HG03045 (cell line): ENCODE results near the gene LRRC32.

Experiments used
- ATAC-seq: cut with Tn5 transposase; IDR thresholded peaks from one replicate; pipeline ENCODE4 v1.9.1; 2021; ENCODE audit warnings: mild to moderate bottlenecking, moderate library complexity; ENCODE audit not compliant: unreplicated experiment

Gene LRRC32

GRCh38 chr11:76664578-76665061 lies 5.9 kb downstream of the LRRC32 start:
- no peak for ATAC-seq

GRCh38 chr11:76663912-76664440 lies 6.6 kb downstream of the LRRC32 start:
- ATAC-seq = no peak

- ATAC-seq = no peak
Measured at GRCh38 chr11:76663486-76663810, 7.1 kb downstream of the LRRC32 start.

- no peak for ATAC-seq
Measured at GRCh38 chr11:76662656-76663485, 7.7 kb downstream of the LRRC32 start.

GRCh38 chr11:76661834-76662434 lies 8.6 kb downstream of the LRRC32 start:
- no peak for ATAC-seq

GRCh38 chr11:76661306-76661751 lies 9.2 kb downstream of the LRRC32 start:
- no peak for ATAC-seq

- ATAC-seq = no peak
Measured at GRCh38 chr11:76660533-76661305, 9.8 kb downstream of the LRRC32 start.

- ATAC-seq = no peak
Measured at GRCh38 chr11:76659672-76660532, 10.6 kb downstream of the LRRC32 start.

GRCh38 chr11:76658651-76659650 lies 11.6 kb downstream of the LRRC32 start:
- ATAC-seq = no peak

- ATAC-seq = no peak
Measured at GRCh38 chr11:76658231-76658630, 12.3 kb downstream of the LRRC32 start.

GRCh38 chr11:76657187-76658170 lies 13.1 kb downstream of the LRRC32 start:
- ATAC-seq = no peak

- ATAC-seq = no peak
Measured at GRCh38 chr11:76656571-76657081, 13.9 kb downstream of the LRRC32 start.

- no peak for ATAC-seq
Measured at GRCh38 chr11:76656050-76656531, 14.5 kb downstream of the LRRC32 start.

GRCh38 chr11:76655501-76656049 lies 15.0 kb downstream of the LRRC32 start:
- ATAC-seq = no peak

- ATAC-seq = no peak
Measured at GRCh38 chr11:76654980-76655379, 15.6 kb downstream of the LRRC32 start.

GRCh38 chr11:76654298-76654851 lies 16.2 kb downstream of the LRRC32 start:
- ATAC-seq = no peak

GRCh38 chr11:76653674-76654284 lies 16.8 kb downstream of the LRRC32 start:
- ATAC-seq = no peak
